GM23248 (cell line): ENCODE data around the gene AARS2.

Experiments
- EZH2 ChIP-seq: fragments of 200-600 bp; sonication (generic); IDR thresholded peaks from 2 replicates; pipeline ENCODE4 v1.6.1; 2018; ENCODE audit warnings: antibody characterized with exemption, mild to moderate bottlenecking; ENCODE audit not compliant: insufficient read depth, poor library complexity, severe bottlenecking
- EZH2phosphoT487 ChIP-seq: fragments of 200-600 bp; sonication (generic); IDR thresholded peaks from 2 replicates; pipeline ENCODE4 v1.6.1; 2018; ENCODE audit warnings: antibody characterized with exemption, moderate library complexity, mild to moderate bottlenecking, low read depth; ENCODE audit not compliant: insufficient read depth

DNA sequence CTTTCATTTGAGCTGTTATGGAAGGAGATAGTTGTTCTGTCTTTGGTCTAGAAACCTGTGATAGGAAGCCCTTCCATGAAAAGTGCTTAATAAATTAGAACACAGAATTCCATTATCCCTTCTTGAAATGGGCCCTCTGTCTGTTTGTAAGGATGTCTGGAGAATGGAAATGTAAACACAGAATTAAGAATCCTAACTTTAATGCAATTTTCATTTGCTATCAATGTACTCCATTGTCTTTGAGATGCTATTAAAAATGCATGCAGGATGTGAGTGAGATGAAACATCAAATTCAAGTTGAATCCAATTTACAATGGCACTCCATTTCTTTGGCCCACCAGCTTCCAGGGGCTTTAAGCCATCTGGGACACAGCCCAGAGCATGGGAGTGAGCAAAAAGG lies 13.9 kb upstream of the AARS2 start:
- TF ChIP-seq EZH2phosphoT487 (no peak), EZH2 (no peak)
